HG02943 (cell line): Measurements from ENCODE around the gene SYT7.

Experiments
- ATAC-seq: cut with Tn5 transposase; IDR thresholded peaks from one replicate; pipeline ENCODE4 v1.9.1; 2021; ENCODE audit warnings: mild to moderate bottlenecking, low read depth, moderate library complexity; ENCODE audit not compliant: unreplicated experiment

SYT7 gene

DNA sequence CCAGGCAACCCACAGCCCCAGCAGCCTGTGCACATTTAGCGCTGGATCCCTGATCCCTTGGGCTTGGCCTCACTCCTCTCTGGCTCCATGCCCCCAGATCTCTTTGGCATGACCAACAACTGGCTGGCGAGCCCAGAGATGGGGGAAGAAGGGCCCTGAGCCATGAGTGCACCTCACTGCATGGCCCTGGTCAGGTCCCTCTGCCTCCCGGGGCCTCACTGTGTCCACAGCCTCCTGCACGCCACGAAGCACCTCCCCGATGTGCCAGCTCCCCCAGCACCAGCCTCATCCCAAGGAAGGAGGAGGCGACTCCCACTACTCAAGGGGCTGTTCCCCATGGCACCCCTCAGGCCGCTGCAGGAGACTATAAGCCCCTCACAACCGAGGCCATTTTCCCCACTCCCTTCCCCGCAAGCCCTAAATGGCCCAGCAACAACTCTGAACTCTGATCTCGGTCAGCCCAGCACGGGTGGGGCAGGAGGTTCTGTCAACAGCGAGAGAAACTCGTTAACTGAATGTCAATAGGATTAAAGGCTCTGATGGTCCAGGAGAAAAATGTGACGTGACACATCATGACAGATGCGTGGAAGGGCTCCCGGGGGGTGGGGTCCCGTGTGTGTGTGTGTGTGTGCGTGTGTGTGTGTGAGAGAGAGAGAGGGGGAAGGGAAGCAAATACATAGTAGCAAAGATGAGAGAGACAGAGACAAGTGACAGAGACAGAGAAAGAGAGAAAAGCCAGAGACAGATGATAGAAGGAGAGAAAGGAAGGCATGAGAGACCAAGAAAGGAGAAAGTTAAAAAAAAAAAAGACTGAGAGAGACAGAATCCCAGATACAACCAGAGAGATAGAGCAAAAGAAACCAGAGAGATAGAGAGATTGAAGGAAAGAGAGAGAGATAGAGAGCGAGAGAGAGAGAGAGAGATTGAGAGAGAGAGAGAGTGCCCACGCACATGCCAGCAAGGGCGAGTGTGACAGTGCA, 28.4 kb upstream of the SYT7 start:
- ATAC-seq: no peak

DNA sequence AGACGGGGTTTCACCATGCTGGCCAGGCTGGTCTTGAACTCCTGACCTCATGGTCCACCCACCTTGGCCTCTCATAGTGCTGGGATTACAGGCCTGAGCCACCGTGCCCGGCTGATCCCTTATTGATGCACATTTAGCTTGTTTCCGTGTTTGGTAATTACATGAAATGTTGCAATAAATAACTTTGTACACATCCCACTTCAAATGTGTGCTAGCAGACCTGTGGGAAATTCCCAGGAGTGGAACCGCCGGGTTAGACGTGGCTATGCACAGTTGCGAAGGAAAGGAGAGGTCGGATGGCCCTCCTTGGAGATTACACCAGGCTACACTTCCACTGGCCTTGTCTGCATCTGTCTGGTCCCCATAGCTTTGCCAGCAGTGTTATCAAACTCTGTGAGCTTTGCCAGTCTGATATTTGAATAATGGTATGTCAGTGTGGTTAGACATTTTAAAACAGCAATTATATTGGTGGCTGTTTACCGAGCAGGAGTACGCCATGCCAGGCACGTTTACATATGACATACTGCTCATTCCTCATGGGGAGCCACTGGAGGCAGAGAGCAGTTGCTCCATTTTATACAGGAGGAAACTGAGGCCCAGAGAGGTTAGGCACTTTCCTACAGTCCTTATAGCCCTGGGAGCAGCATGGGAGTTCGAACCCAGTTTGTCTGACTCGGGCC, 27.2 kb upstream of the SYT7 start:
- ATAC-seq: no peak

DNA sequence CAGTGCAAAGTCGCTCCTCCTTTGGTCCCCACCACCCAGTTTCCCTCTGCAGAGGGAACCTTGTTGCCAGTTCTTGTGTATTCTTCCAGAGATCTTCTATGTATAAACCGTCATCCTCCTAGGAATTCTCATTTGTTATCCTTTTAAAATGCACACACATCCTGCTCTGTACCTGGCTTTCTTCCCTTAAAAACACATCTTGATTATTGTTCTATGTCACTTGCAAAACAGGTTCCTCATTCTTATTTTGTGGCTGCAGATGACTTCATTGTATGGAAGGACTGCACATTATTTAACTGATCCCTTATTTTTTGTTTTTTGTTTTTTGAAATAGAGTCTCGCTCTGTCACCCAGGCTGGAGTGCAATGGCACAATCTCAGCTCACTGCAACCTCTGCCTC, 26.6 kb upstream of the SYT7 start:
- ATAC-seq: no peak

DNA sequence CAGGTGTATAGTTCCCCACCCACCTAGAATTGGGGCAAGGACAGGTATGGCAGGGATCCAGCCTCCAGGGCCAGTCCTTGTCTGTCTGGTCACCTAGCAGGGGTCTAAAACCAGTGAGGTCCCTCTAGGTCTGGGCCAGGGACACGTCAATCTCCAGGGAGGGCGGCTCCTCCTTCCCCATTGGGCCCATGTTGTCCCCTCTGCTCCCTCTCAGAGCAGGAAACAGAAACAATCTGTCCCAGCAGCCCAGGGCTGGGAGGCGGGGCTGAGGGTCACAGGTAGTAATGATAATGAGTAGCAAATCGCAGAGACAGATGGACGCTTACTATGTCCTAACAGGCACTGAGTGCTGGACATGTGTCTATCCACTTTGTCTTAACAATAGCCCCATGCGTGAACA, 22.8 kb upstream of the SYT7 start:
- ATAC-seq: no peak

DNA sequence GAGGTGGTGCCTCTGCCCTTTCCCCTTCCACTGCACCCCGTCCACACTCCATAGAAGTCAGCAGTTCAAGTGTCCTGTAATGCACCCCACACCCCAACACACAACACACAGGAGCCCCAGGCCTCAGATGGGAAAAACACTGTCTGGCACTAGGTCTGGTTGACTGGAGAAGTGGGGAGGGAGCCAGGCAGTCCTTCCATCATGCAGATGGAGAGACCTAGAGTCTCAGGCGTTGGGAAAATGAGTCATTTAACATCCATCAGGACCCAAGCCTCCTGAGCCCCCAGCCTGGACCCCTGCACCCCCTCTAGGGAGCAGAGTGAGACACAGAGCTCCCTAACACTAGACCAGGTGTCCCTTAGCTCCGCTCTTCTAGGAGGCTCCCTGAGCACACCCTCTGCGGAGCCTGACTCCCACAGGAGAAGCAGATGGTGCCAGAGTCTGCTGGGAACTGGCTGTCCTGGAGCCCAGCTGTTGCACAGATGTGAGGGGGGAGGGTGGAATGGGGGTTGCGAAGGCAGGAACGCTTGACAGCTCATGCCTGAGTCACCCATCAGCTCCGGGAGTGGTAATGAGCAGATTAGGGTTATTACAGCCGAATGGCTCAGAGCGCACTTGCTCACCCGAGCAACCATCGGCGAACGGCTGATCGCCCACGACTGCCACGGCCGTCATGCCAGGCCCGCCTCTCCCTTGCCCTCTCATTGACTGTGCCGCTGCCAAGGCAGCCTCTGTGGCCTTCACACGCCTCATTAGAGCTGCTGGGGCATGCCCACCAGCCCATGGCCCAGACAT, 22.1 kb upstream of the SYT7 start:
- ATAC-seq: no peak

DNA sequence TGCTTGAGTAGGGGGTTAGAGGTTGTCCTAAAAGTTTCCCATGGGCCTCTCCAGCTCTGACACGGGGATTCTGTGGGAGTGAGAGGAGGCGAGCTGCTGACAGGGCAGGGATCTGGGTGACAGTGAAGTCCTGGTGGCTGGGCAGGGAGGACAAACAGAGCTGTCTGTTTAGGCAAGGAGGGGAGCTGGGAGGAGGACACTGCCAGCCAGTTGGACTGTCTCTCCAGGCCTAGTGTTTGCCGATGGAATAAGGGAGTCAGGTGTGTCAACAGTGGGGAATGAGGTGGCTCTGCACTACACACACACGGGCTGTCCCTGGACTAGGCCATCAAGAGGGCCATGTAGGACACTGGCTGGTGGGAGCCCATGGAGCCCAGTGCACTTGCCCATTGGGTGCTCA, 20.6 kb upstream of the SYT7 start:
- no peak for ATAC-seq

DNA sequence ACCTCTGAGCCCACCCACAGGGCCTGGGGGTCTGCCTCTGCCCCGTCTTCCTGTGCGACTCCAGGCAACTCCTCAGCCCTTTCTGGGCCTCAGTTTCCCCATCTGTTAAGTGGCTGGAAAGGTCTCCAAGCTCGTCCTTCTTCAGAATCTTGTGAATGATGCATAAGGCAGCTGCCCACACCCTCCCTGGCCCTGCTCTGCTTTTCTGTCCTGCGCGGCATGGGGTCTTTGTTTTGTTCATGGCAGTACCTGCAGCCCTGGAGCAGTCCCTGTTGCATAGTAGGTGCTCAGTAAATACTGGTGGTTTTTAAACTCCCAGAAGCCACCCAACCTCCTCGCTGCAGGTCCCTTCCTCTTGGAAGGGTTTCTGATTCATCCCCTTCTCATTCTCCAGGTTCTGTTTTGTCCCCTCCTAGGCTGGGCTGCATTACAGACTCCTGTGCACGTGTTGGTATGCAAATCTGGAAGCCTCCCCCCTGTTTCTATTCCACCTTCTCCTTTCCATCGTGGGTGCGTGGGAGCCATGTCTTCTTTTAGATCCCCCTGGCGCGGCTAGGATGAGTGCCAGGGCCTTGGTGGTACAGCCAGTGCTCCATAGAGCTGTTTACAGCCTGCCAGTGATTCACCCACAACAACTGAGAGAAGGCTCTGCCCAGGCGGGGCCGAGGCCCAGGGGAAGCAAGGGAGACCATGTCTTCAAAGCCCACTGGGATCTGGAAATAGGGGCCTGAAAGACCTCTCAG, 19.3 kb upstream of the SYT7 start:
- ATAC-seq: no peak

DNA sequence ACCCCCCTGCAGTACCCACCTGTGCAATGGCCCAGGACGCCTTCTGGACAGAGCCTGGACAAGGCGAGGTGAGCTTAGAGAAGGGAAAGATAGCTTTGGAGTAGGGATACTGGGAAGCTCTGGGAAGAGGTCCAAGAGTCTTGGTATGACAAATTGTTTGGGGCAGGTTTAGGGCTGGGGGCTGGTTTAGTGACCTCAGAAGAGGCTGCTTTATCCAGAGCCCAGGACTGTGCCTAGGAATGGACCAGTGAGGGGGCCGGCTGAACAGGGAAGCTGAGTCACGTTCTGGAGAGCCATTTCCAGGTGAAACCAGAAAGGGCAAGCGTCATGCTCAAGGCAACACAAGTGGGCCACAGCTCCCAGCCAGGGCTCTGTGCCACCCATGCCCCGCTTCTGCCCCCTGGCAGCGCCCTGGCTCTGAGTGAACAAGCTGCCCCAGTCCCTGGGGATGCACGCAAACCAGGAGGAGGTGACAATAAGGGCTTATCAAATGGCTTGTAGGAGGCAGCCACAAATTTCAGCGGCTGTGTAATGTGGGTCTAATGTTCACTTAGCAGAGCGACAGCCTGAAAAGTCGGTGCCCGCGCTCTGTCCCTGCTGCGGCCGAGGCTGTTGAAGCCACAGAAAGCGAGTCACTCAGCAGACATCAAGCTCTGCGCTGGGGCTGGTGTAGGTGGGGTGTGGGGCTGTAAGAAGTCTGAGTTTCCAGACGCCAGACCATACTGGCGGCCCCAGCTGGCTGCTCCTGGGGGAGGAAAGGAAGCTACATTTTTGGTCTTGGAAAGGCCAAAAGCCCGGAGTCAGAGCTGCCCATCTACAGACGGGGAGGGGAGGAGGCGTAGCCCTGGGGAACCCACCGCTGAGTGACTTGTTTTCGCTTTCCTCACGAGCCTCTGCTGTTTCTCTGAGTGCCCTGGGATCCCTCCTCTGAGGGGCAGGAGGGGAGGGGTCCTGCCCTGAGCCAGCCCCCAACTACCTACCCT, 18.3 kb upstream of the SYT7 start:
- ATAC-seq: no peak

DNA sequence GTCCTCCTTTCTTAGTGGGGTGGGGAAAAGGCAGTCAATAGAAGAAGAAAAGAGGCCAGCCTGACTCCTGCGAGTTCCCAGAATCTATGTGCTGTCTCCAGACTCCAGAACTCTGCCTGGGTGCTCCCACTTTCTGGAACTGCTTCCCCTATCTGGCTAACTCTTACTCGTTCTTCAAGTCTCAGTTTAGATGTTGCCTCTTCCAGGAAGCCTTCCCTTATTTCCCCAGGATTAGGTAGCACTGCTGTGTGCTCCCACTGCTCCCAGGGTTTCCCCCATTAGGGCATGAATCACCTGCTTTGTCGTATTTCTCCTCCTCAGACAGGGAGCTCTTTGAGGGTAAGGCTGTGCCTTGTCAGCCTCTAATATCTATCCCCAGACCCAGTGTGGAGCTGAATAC, 17.5 kb upstream of the SYT7 start:
- ATAC-seq: no peak

DNA sequence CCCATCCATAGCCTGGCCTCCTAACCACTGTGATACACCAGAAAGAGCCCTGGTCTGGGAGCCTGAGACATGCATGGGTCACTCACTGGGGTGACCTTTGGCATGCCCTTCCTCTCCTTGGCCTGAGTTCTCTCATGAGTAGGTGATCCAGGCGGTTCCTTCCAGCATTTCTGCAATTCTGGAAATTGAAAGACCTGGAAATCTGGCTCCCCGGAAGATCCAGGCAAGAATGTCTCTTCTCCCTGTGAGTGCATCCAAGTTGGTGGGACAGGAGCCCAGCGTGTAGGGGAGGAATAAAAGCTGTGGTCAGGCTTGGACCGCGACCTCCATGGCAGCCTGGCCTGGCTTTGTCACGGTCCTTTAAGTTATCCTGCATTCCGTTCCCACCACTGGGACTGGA, 16.1 kb upstream of the SYT7 start:
- no peak for ATAC-seq

DNA sequence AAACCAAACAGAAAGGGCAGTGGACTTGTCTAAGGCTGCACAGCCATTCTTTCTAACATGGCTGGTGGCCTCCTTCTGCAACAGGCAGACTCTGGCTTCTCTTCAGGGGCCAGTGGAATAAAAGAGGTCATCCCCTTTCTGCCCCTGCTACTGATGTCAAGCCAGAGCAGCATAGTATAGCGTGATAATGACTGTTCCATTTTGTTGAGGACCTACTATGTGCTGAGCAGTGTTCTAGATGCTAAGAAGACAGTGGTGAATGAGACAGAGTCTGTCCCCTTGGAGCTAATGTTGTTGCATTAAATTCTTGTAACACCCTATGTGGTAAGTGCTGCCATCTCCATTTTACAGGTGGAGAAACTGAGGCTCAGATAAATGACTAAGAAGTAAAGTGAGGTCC, 15.7 kb upstream of the SYT7 start:
- ATAC-seq: no peak

DNA sequence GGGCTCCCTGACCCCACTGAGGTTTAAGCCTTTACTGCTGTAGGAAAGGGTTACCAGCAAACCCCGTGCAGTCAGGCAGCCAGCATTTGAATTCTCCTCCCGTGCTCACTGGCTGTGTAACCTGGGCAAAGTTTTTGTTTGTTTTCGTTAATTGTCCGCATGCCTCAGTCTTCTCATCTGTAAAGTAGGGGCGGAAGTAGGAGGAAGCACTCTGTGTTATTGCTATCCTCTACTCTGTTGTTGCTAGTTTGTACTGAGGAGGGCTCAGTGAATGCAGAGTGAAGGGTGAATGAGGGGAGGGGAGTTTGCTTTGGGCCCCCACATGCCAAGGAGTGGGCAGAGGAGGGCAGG, 14.0 kb upstream of the SYT7 start:
- no peak for ATAC-seq

DNA sequence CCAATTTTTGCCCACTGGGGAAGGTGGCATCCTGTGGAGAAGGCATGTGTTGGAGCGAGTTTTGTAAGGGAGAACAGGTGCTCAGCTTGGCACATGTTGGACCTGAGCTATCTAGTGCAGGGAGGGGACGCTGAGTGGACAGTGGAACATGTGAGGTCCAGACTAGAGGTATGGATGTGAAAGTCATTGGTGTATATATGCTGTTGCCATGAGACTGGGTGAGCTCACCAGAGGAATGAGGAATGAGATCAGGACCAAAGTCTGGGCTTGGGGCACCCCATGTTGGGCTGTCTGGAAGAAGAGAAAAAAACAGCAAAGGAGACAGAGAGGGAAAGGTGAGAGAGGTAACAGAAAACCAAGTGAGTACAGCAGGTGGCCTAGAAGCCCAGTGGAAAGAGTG, 12.3 kb upstream of the SYT7 start:
- no peak for ATAC-seq

DNA sequence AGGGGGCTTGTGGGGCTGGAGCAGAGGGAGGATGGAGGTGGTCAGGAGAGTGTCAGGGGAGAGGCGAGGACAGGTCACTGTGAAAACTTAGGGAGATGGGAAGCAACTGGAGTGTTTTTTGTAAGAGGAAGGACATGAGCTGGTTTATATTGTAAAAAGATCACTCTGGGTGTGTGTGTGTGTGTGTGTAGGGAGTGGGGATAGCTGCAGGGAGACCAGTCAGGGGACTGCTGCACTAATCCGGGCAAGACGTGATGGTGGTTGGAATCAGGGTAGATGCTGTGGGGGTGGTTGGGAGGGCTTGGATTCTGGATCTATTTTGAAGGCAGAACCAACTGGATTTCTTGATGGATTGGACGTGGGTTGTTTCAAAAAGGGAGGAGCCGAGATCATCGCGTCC, 11.3 kb upstream of the SYT7 start:
- ATAC-seq: no peak

DNA sequence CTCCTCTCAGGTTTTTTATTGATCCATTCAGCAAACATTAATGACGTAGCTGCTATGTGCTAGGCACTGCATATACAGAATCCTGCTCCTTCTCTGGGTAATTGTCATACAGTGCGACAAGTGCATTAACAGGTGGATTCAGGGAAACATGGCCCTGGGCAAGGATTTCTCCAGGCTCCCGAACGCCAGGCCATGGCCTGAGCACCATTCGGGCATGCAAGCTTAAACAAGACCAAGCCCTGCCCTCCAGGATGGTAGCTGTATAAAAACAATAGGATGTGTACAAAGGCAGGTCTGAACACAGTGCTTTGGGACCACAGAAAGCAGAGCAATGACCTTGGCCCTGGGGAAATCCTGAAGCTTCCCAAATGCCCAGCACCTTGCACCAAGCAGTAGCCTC, 9.1 kb upstream of the SYT7 start:
- no peak for ATAC-seq

DNA sequence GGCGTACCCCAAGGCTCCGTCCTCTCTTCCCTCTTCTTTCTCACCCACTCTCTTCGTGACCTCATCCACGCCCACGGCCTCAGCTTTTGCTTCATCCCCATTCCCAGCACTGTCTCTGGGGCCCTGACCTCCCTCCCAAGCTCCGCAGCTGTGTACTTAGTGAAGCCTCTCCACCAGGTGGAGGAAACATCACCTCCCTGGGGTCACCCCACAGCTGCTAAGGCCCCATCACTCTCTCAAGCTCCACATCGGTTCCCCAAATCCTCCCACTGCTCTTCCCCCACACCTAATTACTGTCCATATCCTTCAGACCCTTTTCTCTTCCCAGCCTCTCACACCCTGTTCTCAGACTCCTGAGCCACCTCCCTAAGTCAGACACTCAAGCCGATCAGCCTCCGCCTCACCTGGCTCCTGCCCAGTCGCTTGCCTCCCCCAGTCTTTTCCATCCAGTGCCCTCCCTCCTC, 7.9 kb upstream of the SYT7 start:
- no peak for ATAC-seq

DNA sequence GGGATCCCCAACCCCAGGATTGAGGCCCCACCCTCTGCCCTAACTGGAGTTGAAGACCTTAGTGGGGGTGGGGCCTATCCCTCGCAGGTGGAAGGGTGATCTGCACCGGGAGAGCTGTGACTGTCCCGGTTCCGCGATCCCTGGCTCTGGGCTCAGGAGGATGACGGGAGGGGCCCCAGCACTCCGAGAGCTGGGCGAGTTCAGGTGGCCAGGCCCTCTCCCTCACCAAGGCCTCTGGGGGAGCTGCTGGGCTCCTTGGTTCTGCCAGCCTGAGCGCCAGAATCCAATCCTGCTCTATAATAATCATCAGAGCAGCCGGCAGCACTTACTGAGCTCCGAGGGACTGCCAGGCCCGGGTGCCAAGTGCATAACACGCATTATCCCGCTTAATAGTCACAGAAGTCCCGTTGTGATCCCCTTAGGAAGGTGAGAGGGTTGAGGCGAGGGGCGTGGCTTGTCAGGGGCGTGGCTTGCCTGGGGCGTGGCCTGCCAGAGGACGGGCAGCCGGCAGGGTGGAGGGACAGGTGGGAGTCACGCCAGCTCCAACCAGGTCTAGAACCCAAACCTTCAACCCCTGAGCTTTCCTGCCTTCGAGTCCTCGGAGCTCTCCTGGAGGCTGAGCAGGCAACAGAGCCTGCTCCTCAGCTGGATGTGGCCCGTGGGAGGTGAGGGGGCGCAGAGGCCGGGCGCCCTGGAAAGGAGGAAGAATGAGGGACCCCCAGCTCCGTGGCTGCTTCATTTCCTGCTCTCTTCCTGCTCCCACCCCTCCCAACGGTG, 7.3 kb upstream of the SYT7 start:
- ATAC-seq: no peak

DNA sequence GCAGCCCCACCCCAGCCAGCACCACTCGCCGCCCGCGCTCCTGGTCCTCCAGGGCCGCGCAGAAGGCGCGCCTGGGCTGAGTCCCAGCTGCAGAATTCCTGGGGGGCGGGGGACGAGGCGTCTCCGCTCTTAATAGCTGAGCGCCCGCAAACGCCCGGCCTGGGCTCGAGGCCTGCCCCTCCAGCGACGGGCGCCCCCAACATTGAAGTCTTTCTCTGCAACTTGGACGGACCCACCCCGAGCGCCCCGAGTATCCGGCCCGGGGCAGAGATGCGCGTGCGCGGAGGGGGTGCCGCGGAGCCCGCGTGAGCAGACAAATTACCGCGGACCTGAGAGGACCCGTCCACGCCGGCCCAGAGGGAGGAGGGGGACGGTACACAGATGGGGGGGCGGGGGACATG, 6.7 kb upstream of the SYT7 start:
- ATAC-seq: no peak
